ENCODE measurements around the gene UBE2C.

Gene UBE2C

DNA sequence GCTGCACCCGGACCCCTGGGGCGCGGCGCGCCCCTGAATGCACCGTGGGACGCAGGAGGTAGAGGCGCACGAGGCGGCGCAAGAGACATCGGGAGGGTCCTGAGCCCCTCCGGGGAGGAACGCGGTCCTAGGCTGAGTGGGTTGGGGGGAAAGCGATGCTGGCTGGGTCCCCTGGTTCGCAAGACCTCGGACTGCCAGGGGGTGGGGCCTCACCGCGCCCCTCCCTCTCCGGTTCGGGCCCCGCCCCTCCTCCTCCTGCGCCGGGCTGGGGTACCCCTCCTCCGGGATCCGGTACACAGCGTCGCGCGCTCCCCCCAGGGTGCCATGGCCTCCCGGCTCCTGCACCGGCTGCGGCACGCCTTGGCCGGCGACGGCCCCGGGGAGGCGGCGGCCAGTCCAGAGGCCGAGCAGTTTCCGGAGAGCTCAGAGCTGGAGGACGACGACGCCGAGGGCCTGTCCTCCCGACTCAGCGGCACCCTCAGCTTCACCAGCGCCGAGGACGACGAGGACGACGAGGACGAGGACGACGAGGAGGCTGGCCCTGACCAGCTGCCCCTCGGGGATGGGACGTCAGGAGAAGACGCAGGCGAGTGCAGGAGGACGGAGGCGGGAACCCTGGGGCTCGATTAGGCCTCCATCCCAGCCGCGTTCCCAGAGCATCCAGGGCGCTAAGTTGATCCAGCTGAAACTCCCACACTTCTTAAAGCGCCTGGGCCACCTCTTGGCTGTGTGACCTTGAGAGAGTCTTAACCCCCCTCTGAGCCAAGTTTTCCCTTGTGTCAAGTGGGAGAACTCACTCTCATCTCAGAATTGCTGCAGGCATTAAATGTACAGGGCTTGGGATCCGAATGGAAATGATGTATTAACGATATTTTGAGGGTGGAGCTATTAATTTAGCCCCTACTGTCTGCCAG, 21.7 kb downstream of the UBE2C start:
- no peak for FAIRE-seq

DNA sequence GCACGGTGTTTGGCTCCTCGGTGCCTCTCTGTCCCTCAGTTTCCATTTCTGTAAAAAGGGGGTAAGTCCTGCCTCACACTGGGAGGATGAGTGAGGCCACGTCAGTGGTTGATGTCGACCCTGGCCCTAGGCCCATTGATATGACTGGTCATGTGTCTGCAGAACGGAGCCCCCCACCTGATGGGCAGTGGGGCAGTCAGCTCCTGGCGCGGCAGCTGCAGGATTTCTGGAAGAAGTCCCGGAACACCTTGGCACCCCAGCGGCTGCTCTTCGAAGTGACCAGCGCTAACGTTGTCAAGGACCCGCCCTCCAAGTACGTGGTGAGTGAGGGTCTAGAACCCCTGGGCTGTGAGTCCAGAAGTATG, 22.3 kb downstream of the UBE2C start:
- FAIRE-seq: no peak

DNA sequence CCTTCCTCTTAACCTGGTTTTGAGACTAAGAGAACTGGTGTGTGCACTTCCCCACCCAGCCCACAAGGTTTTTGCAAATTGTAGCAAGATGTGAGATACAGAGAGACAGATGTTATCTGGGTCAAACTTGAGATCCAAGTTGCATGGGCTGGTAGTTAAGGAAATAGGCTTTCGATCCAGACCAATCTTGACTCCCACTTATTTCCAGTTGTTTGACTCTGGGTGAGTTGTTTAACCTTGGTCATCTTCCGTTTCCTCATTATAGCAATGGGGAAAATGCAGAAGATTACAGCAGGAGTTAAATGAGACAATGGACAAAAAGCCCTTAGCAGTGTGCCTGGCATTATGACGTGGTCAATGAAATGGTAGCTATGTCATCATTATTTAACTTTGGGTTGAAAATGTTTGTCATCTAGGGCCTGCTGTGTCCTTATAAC, 22.9 kb downstream of the UBE2C start:
- FAIRE-seq: no peak

DNA sequence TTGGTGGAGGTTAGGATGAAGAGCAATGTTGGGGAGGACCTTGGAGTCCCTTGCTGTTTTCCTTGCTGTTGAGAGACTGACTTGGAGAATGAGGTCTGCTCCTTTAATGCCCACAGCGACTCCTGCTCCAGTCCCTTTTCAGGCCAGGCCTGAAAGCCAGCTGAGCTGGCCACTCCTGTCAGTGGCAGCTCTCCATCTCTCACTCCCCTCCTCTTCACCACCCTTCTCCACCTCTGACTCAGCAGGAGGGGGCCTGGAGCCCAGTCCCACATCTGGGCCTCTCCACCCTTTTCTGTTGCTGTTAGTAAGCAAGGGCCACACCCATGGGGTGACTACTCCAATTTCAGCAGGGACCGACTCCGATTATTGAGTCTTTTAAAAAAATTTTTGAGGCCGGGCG, 23.4 kb downstream of the UBE2C start:
- FAIRE-seq: no peak

DNA sequence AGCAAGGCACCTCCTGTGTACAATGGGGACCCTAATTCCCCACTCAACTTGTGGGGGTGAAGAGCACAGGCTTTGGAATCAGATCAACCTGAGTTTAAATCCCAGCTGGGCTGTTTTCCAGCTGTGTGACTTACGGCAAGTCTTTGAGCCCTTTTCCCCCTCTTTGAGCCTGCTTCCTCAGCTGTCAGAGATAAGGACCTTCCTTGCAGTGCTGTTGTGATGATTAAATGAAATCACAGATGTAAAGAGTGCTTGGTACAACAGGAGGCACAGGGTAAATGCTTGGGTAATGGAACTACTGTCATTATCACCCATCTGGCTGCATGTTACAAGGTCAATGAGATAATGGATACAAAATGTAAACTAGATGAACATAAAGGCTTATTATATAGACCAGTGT, 24.4 kb downstream of the UBE2C start:
- no peak for FAIRE-seq

DNA sequence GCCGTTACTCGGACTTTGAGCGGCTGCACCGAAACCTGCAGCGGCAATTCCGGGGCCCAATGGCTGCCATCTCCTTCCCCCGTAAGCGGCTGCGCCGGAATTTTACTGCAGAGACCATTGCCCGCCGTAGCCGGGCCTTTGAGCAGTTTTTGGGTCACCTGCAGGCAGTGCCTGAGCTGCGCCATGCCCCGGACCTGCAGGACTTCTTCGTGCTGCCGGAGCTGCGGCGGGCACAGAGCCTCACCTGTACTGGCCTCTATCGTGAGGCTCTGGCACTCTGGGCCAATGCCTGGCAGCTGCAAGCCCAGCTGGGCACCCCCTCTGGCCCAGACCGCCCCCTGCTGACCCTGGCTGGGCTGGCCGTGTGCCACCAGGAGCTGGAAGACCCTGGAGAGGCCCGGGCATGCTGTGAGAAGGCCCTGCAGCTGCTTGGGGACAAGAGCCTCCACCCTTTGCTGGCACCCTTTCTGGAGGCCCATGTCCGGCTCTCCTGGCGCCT, 28.3 kb downstream of the UBE2C start:
- no peak for FAIRE-seq

DNA sequence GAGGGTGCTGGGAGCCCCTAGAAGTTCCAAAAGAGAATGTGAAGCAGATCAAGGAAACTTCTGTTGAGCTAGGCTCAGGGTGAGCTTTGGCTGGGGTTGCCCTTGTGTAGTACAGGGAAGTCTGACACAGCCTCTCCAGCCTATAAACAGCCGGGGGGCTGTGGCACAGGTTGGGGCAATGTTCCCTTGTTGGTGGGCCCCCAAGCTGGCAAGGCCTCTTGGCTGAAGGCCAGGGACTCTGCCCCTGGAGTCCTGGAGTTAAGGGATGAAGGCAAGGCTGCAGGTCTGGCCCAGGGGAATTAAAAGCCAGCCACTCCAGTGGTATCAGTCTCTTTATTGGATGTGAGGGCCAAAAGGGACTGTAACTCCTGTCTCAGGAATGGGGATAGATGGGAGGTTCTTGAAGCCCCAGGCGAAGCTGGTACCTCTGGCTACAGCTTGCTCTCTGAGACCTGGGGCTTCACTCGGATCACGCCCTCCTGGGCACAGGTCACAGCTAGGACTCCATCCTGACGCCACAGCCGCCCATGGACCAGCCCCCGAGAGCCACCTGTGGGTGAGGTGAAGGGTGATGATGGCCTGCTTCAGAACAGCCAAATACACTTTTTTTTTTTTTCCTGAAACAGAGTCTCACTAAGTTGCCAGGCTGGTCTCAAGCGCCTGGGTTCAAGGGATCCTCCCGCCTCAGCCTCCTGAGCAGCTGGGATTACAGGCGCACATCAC, 29.1 kb downstream of the UBE2C start:
- FAIRE-seq: no peak

DNA sequence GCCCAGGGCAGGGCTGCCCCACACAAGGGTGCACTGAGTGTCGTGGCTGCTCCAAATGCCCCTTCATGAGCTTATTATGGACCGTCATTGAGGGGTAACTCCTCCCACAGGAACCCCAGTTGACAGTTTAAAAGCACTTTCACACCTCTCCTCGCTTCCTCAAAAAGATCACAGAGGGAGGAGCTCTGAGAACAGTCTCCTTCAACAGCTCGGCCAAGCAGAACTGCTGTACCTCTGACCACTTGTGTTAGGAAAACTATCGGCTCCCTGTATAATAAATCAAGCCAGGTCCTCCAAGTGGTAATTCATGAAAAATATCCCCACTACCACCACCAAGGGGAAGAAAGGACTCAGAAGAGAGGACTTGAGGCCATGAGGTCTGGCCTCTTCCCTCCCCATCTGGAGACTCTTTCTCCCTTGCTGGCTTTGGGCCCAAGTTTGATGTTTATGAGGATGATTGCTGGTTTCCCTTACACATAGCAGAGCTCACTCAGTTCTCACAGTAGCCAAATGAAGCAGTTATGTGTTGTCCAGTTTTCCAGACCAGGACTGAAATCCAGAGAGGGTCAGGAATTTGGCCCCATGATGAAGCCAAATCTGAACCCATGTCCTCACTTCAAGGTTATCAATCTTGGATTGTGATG, 29.8 kb downstream of the UBE2C start:
- no peak for FAIRE-seq

DNA sequence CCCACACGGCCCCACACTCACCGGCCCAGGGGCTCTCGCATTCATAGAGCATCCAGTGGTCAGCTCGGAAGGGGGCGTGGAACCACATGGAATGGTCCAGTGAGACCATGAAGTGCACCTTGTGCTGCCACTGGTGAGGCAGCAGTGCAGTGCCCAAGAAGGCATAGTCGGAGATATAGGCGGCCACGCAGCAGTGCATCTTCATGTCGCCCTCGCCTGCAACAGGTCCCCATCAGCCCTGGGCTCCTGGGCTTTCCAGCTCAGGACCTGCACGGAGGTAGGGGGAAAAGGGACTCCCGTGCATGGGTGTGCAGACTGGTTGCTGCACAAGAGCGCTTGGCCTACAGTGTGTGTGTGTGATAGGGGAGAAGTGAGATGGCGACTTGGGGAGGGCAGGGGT, 31.1 kb downstream of the UBE2C start:
- FAIRE-seq: no peak

DNA sequence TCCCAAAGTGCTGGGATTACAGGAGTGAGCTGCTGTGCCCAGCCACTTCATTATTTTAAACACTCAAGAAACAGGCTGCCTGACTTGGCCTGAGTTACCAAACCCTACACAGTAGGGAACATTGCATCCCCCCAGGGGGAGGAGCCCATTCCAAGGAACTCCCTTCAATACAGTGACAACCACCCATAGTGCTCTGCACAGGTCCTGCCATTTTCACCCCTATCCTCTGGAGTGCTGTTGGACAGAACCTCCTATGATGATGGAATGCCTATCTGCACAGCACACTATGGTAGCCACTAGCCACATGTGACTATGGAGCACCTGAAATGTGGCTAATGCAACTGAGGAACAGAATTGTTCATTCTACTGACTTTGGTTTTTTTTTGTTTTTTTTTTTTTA, 33.0 kb downstream of the UBE2C start:
- FAIRE-seq: no peak

DNA sequence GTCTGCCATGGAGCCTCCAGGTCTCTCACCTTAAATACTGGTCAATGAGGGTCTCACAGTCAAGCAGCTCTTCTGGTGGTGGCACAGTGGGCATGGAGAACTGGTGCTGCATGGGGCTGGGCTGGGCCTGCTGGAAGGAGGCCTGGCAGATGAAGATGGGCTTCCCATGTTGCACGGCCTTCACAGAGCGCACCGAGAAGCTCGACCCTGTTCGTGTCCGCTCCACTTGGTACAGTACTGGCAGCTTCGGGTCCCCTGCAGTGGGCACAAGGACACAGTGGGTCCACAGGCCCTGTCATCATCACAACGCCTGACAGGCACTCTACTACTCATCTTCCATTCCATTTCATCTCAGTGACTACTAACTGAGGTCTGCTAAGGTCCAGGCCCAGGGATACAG, 36.0 kb downstream of the UBE2C start:
- no peak for FAIRE-seq

DNA sequence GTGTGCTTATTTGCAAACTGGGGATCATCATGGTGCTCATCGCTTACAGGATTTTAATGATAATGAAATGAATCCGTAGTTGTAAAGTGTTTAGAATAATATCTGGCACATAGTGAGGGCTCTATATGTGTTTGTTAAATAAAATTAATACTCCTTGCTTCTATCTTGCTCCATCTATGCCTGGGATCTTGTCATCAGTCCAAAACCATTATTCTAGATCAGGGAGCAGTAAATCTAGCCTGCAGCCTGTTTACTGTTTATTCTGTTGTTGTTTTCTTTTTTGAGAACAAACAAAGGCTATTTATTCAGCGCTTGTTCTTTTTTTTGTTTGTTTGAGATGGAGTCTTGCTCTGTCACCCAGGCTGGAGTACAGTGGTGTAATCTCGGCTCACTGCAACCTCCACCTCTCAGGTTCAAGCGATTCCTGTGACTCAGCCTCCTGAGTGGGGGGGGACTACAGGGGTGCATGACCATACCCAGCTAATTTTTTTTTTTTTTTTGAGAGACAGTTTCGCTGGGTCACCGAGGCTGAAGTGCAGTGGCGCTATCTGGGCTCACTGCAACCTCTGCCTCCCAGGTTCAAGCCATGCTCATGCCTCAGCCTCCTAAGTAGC, 36.6 kb downstream of the UBE2C start:
- no peak for FAIRE-seq

DNA sequence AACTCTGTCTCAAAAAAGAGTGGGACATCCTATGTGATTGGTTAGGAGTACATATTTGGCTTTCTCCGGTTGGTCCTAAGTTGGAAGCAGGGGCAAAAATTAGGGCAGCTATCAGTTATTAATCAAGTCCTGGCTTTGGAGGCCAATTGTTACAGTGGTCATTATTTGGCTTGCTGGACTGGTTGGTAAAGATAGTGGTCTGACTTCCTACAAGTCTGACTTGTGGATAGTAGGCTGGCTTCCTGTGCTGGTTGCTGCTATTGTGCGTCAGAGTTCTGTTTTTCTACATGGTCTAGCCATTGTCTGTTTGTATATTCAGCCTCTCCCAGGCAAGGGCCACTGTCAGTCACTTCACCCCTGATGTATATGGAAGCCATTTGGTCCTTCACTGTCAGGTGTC, 37.8 kb downstream of the UBE2C start:
- no peak for FAIRE-seq

DNA sequence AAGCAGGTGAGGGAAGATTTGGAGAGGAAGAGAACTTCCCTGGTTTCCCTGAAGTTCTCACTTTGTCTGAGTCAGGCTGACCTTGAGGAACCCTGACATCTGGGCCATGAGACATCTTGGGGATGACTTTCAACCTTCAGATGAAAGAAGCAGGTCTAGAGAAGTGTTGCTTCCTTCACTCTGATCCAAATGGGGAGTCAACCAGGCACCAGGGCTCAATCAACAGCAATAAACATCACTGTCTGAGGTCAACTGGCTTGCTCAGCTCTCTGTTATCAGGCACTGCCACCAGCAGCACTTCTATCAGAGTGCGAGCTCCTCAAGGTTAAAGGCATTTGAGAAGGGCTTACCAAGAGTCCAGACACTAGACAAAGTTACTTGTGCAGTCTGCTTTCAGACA, 38.5 kb downstream of the UBE2C start:
- FAIRE-seq: no peak

DNA sequence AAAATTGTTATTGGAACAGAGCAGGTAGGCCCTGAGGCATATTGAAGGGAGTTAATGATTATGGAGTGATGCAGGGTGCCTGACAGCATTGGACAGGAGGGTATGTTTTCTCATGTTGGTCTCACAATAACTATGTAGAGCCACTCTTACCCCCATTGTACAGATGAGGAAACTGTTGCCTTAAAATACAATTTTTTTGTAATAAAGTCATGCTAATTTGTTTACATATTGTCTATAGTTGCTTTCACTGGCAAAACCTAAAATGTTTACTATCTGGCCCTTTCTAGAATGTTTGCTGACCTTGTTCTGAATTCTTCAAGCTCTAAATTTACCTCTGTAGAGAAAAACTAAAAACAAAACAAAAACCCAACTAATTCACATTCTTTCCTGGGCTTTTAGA, 39.1 kb downstream of the UBE2C start:
- FAIRE-seq: no peak

DNA sequence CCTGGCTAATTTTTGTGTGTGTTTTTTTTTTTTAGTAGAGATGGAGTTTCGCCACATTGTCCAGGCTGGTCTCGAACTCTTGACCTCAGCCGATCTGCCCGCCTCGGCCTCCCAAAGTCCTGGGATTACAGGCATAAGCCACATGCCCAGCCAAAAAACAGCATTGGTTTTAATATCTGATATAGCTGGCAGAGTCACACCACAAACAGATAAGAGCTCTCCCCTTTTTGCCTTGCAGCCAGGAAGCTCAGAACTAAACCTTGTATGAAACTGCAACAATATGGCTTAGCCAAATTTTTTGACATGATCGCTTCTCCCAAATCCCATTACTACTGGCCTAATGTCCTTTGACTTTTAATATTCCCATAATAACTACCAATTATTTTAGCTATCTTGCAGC, 39.9 kb downstream of the UBE2C start:
- FAIRE-seq: no peak

DNA sequence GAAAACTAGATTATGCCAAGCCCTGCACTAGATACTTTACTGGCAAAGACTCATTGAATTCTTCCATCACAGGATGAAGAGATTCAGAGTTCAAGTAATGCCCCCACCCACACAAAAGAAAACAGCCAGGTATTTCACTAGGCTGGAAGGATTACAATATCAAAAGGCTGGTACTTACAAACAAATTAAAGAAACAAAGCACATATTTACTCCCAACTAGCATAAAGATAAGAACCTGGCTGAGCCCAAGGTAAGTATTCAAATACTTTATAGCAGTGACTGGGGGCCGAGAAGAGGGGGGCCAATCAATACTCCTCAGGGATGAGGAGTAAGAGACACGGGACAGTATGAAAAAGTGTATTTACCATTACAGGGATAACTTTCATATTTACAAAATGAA, 41.0 kb downstream of the UBE2C start:
- no peak for FAIRE-seq

DNA sequence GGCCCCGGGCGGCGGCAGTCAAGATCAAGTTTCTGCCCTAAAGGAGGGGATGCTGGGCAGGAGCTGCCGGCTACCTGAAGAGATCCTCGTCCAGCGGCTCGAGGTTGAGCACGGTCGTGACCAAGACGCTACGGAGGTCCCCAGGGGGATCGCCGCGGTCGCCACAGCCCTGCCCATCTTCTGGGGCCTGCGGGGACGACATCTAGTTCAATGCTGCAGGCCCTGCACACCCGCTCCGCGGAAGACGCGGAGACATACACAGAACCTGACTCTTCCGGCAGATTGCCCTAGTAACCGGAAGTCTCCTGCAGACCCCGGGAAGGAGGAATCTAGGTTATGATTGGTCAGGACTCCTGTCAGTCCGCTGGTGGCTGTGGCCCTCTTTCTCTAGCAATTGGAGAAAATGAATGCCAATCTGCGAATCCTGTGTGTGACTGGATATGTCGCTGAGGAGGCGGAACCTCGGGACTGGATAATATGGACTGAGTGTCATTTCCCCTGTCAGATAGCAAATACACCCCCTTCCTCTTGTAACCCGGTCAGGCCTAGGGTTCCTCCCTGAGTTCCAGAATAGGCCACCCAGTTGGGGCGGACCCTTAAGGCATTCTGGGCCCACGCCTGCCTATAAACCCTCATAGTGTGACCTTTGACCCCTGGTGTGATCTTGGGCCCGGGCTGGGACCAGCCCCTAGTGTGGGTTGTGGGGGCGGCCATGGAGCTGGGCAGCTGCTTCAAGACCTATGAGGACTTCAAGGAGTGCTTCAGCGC, 44.9 kb downstream of the UBE2C start, which contains the start of the genes ACOT8 and ZSWIM3:
Gene ACOT8, minus strand, starts transcription at position 279 of the 768 bp plus-strand sequence. Its CDS starts 77 bp downstream, at position 202.
Gene ZSWIM3, plus strand, starts transcription at position 501 of the 768 bp plus-strand sequence. Its CDS starts 212 bp downstream, at position 713.
- FAIRE-seq: peak; percentile 63

DNA sequence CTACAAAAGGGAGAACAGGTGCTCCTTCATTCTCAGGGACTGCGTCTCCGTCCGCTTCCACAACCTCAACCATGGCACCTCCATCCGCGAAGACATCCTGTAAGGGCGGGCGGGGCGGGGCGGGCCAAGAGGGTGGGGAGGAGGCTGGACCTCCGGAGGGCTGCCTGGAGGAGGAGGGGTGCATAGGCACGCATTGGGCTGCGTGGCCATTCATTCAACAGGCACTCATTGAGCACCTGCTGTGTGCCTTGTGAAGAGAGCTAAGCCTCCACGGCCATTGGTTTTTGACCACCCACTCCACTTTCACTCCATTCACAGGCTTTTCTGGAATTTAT, 45.4 kb downstream of the UBE2C start:
- FAIRE-seq: no peak

DNA sequence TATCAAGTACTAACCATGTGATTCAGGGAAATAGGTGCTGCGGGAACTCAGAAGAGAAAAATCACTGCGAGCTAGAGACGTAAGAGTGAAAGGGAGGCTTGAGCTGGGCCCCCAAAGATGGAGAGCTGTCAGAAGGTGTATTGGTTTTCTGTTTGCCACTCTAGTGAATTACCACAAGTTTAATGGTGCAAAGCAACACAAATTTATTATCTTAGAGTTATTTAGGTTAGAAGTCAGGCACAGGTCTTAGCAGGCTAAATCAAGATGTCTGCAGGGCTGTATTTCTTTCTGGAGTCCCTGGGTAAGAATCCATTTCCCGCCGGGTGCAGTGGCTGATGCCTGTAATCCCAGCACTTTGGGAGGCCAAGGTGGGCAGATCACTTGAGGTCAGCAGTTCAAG, 47.5 kb downstream of the UBE2C start:
- no peak for FAIRE-seq

DNA sequence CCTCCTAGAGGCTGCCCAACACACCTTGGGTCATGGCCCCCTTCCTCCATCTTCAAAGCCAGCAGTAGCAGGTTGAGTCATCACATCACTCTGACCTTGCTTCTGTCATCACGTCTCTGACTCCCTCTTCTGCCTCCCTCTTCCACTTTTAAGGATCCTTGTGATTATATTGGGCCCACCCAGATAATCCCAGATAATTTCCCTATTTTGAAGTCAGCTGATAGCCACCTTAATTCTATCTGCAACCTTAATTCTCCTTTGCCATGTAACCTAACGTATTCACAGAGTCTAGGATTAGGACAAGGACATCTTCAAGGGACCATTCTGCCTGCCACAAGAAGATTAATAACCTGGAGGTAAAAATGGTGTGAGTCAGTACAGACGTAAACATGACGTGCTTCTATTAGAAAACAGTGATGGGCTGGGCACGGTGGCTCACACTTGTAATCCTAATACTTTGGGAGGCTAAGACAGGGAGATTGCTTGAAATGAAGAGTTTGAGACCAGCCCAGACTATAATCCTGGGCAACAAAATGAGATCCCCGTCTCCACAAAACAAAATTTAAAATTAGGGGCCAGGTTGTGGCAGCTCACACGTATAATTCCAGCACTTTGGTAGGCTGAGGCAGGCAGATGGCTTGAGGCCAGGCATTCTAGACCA, 48.2 kb downstream of the UBE2C start:
- FAIRE-seq: no peak
